T-helper 17 cell (primary cell): ENCODE data around the gene HSF4. TPM values are rescaled to one million over a fixed set of nuclear protein-coding genes. Genes with fewer than 3 reads are reported as not detected.

Experiments
- ATAC-seq: fragments of 150-1000 bp; cut with Tn5 transposase; 2 replicates; pipeline ENCODE4 v1.10.0; 2021; ENCODE audit warnings: mild to moderate bottlenecking, moderate library complexity
- DNase-seq, 3 donors: peaks; one replicate each; pipeline versions ENCODE4 v3.0.0 to v3.0.0-alpha.2; 2020 to 2021
- H3K9me3 ChIP-seq: one replicate; pipeline ENCODE4 v1.7.0; 2013; ENCODE audit warnings: low read length, mild to moderate bottlenecking; ENCODE audit not compliant: control insufficient read depth, poor library complexity, severe bottlenecking
- H3K27ac Mint-ChIP-seq: one replicate; pipeline ENCODE4 v1.8.0; 2022; ENCODE audit warnings: mild to moderate bottlenecking, moderate library complexity, mixed read lengths
- H3K27me3 Mint-ChIP-seq: one replicate; pipeline ENCODE4 v1.8.0; 2022; ENCODE audit warnings: mixed read lengths
- H3K36me3 Mint-ChIP-seq: one replicate; pipeline ENCODE4 v1.8.0; 2022; ENCODE audit warnings: low read depth, mixed read lengths
- H3K4me1 Mint-ChIP-seq: one replicate; pipeline ENCODE4 v1.8.0; 2022; ENCODE audit warnings: mild to moderate bottlenecking, mixed read lengths
- H3K4me3 Mint-ChIP-seq: one replicate; pipeline ENCODE4 v1.8.0; 2022; ENCODE audit warnings: mild to moderate bottlenecking, moderate library complexity, mixed read lengths
- total RNA-seq, 4 donors: library from RNA in 2 of 4; stranded (reverse) in 2 of 4; gene quantifications; one replicate each; pipeline ENCODE4 v1.2.3 and lab custom pipeline; 2022 to 2026

Gene HSF4
- total RNA-seq, 2 donors from 2014 or later, result 54.5 to 80.9 TPM

- Mint-ChIP-seq H3K36me3 (peaks cover 3% of the 10 kb centered on the region), H3K27me3 (no peaks in the 10 kb centered on the region), H3K4me1 (peaks cover 14% of the 10 kb centered on the region), H3K27ac (no peak overlapping the region), H3K4me3 (no peak overlapping the region)
- no peaks in the 10 kb centered on the region for H3K9me3 ChIP-seq
- no peak for DNase-seq
- no peak for ATAC-seq
Measured at GRCh38 chr16:67144943-67145342, 19.6 kb upstream of the HSF4 start.

DNA sequence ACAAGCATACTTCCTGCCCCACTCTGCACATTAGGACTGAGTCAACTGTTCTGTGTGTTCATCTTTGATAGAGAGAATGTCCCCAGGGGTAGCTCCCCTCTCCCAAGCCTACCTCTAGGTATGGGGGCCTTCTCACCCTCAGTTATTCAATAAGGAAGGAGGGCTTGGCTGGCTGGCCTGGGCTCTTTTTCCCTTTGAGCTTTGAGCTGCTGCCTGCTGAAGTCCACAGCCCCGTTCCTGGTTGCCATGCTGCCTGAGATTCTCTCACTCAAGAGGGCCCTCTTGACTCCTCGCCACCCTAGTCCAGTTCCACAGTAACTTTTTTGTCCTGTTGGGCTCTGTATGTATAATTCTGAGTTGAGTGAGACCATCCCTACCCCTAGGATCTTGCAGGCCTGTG, 18.8 kb upstream of the HSF4 start:
- no peaks in the 10 kb centered on the region for H3K27me3 Mint-ChIP-seq
- H3K27ac Mint-ChIP-seq, result no peak overlapping the region
- peaks cover 14% of the 10 kb centered on the region for H3K4me1 Mint-ChIP-seq
- no peak overlapping the region for H3K4me3 Mint-ChIP-seq
- peaks cover 3% of the 10 kb centered on the region for H3K36me3 Mint-ChIP-seq
- ATAC-seq (no peak), DNase-seq (no peak)
- H3K9me3 ChIP-seq, result no peaks in the 10 kb centered on the region

DNA sequence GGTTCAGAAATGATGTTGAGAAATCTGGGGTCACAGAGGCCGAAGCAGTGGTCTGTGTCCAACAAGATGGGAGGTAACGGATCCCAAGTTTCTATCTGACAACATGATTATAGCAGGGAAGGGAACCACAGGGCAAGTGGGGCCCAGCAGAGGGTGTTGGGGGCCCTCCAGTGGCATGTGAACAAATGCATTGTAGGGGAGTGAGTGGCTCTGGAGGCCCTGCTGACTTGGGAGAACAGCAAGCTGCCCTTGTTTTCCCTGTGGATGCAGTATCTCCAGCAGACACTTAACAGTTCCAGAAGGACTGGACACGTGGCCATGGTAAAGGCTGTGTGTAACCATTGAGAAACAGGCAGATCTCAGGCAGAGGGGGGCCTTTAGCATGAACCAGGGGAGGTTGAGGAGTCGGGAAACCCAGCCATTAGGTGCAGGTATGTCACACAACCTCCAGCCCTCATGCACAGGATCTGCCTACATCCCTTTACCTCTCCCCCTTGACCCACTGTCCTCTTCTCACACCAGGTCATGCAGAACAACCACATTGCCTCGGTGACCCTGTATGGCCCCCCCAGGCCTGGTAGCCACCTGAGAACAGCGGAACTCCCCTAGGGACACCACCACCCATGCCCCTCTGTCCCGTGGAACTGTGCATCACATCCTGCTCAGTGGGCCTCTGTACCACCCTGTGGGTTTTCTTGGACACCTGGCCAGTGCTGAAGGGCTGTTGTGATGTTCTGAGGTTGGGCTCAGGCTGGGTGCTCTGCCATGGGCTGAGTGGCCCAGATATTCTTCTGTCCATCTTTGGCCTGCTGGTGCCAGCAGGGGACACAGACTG, 17.8 kb upstream of the HSF4 start:
- DNase-seq (no peak), ATAC-seq (no peak)
- no peaks in the 10 kb centered on the region for H3K9me3 ChIP-seq
- peaks cover 22% of the 10 kb centered on the region for H3K4me1 Mint-ChIP-seq
- no peaks in the 10 kb centered on the region for H3K27me3 Mint-ChIP-seq
- H3K4me3 Mint-ChIP-seq, result no peak overlapping the region
- no peak overlapping the region for H3K27ac Mint-ChIP-seq
- H3K36me3 Mint-ChIP-seq, result peaks cover 3% of the 10 kb centered on the region

- H3K36me3 Mint-ChIP-seq, result peaks cover 3% of the 10 kb centered on the region
- H3K4me1 Mint-ChIP-seq, result peaks cover 25% of the 10 kb centered on the region
- H3K27ac Mint-ChIP-seq, result no peak overlapping the region
- H3K27me3 Mint-ChIP-seq, result no peaks in the 10 kb centered on the region
- H3K4me3 Mint-ChIP-seq, result no peak overlapping the region
- DNase-seq, result no peak
- ATAC-seq, result no peak
- H3K9me3 ChIP-seq, result no peaks in the 10 kb centered on the region
Measured at GRCh38 chr16:67147437-67148140, 17.0 kb upstream of the HSF4 start.

GRCh38 chr16:67148221-67148620, 16.3 kb upstream of the HSF4 start:
- peak overlapping the region; percentile 56 for H3K27ac Mint-ChIP-seq
- H3K36me3 Mint-ChIP-seq, result peaks cover 3% of the 10 kb centered on the region
- H3K4me1 Mint-ChIP-seq, result peaks cover 31% of the 10 kb centered on the region
- no peaks in the 10 kb centered on the region for H3K27me3 Mint-ChIP-seq
- ATAC-seq, result no peak
- no peak for DNase-seq
- no peaks in the 10 kb centered on the region for H3K9me3 ChIP-seq
- no peak overlapping the region for H3K4me3 Mint-ChIP-seq

DNA sequence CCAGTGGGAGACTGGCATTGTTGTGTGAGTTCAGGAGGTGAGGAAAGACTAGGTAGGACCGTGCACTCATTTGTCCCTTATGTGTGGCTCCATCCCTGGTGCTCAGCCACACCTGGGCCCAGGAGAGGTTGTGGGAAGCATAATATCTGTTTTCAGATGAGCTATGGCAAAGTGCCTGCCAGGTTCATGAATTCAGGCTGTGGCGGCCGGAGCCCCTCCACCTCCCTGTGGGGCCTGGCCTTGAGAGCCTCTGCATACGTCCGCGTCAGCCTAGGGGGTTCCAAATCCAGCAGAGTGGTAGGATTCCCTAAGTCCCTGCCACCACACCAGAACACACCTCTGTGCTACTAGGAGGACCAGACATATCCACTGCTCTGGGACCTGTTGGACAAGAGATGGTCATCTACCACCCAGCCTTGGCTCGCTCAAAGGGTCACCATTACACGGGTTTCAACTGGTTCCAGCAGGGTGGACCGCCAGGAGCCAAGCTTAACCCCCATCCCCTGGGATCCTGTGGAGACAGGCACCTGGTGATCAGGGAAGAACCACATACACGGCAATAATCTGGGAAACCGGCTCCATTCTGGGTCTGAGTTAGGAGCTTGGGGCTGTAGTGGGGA, 15.8 kb upstream of the HSF4 start:
- no peaks in the 10 kb centered on the region for H3K27me3 Mint-ChIP-seq
- H3K4me3 Mint-ChIP-seq, result peak overlapping the region; percentile 74
- no peaks in the 10 kb centered on the region for H3K9me3 ChIP-seq
- ATAC-seq (no peak), DNase-seq (no peak)
- peak overlapping the region; percentile 56 for H3K27ac Mint-ChIP-seq
- peaks cover 3% of the 10 kb centered on the region for H3K36me3 Mint-ChIP-seq
- peaks cover 33% of the 10 kb centered on the region for H3K4me1 Mint-ChIP-seq

DNA sequence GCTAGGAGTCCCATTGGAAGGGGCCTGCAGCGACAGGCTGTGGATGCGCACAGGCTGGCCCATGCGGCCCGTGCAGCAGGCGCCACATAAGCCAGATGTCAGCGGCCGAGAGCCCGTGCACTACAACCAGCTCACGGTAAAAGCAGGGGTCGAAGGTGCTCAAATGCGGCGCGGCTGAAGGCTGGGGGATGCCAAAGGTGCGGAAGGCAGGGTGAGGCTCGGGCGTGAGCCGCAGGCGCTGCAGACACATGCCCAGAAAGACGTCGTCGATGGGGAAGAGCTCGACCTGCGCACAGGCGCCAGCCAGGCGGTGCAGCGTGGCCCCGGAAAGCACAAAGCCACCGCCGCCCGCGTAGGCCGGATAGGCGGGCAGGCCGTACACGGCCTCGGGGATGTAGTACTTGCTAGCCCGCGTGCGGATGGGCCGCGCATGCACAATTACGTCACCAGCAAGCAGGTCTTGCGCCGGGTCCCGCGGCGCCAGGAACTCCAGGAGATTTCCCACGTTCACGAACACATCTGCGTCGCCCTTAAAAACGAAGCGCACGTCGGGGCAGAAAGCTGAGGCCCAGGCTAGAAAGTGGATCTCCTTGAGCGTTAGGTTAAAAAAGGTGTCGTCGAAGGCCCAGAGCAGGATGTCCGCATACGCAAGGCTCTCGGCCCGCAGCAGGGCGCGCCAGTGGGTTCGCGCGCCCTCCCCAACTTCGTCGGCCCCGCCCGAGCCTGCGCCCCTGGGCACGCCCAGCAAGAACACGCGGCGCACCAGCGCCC, 15.1 kb upstream of the HSF4 start:
- peaks cover 3% of the 10 kb centered on the region for H3K36me3 Mint-ChIP-seq
- ATAC-seq (no peak), DNase-seq (no peak)
- peak overlapping the region; percentile 56 for H3K27ac Mint-ChIP-seq
- H3K4me3 Mint-ChIP-seq, result peak overlapping the region; percentile 74
- no peaks in the 10 kb centered on the region for H3K9me3 ChIP-seq
- H3K4me1 Mint-ChIP-seq, result peaks cover 38% of the 10 kb centered on the region
- H3K27me3 Mint-ChIP-seq, result no peaks in the 10 kb centered on the region

DNA sequence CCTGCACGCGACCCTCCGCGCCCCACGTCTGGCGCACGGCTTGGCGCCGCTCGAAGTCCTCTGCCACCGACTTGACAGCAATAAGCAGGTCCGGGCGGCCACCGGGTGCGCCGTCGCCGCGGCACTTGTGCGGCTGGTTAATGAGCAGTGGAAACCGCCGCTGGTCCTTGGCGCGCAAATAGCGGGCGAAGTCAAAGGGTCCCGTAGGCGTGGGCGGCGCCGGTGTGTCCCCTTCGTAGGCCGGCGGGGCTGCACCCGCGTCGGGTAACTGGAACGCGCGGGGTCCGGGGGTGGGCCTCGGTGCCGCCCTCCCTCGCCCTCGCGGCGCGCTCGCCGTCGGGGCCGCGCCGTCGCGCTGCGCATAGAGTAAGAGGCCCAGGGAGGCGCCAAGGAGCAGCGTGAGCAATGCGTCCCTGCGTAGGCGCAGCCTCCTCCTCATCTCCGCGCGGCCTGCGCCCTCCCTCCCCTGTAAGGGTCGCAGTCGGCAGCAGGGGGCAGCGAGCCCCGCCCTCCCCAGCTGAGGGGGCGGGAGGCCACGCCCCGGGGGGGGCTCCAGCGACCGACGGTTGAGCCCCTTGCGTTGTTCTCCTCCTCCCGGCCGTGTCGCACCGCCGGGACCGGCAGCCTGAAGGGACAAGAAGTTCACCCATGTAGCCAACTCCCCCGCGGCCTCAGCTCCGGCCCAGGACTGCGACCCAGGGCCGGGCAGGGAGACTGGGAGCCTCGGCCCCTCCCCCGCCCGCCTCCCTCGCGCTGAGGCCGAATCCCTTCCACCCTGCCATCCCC, 14.3 kb upstream of the HSF4 start:
- Mint-ChIP-seq H3K4me1 (peaks cover 36% of the 10 kb centered on the region), H3K27me3 (no peaks in the 10 kb centered on the region), H3K36me3 (peaks cover 3% of the 10 kb centered on the region), H3K4me3 (peak overlapping the region; percentile 52), H3K27ac (no peak overlapping the region)
- ATAC-seq (peak; percentile 70), DNase-seq (peak in 1 of 3 donors; percentile 30)
- no peaks in the 10 kb centered on the region for H3K9me3 ChIP-seq

- Mint-ChIP-seq H3K27me3 (no peaks in the 10 kb centered on the region), H3K4me3 (peak within 1 kb of the TSS; percentile 88), H3K36me3 (peaks cover 3% of the 10 kb centered on the region), H3K27ac (peak within 1 kb of the TSS; percentile 54), H3K4me1 (peaks cover 40% of the 10 kb centered on the region)
- ATAC-seq (peak; percentile 44), DNase-seq (peak in 1 of 3 donors; percentile 29)
- H3K9me3 ChIP-seq, result no peaks in the 10 kb centered on the region
Measured at GRCh38 chr16:67150833-67151396, 13.6 kb upstream of the HSF4 start, which contains the start of gene B3GNT9. TSS of gene B3GNT9 (minus strand) at chr16:67150998. CDS start at chr16:67150485, 513 bp downstream.

DNA sequence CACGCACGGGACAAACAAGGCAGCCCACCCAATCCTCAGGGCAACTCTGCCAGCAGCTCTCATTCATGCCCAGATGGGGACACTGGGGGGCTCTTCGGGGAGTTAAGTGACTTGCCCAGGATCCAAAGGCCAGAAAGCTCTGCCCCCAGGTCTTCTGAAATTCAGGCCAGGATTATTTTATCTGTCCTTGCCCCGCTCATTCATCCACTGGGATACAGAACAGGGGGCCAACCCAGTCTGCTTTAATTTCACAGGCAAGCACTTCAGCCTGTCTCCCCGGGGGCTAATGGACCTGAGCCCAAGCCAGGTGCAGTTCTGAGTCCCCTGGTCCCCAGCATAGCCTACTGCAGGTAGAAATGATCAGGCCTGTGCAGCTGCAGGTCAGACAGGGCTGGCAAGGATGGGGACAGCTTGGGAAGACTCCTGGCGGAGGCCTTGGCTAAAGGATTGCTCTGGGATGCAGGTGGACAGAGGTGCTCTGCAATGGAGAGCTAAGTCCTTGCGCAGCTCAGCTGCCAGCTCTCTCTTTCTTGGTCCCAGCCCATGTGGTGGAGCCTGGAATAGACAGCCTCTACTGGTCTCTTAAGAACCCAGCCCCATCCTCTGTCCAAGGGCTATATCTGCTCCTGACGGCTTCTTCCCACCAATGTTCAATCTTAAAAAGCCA, 13.0 kb upstream of the HSF4 start:
- H3K36me3 Mint-ChIP-seq, result peaks cover 3% of the 10 kb centered on the region
- no peaks in the 10 kb centered on the region for H3K27me3 Mint-ChIP-seq
- no peaks in the 10 kb centered on the region for H3K9me3 ChIP-seq
- DNase-seq, result no peak
- ATAC-seq, result no peak
- peak overlapping the region; percentile 54 for H3K27ac Mint-ChIP-seq
- peaks cover 46% of the 10 kb centered on the region for H3K4me1 Mint-ChIP-seq
- peak overlapping the region; percentile 88 for H3K4me3 Mint-ChIP-seq

DNA sequence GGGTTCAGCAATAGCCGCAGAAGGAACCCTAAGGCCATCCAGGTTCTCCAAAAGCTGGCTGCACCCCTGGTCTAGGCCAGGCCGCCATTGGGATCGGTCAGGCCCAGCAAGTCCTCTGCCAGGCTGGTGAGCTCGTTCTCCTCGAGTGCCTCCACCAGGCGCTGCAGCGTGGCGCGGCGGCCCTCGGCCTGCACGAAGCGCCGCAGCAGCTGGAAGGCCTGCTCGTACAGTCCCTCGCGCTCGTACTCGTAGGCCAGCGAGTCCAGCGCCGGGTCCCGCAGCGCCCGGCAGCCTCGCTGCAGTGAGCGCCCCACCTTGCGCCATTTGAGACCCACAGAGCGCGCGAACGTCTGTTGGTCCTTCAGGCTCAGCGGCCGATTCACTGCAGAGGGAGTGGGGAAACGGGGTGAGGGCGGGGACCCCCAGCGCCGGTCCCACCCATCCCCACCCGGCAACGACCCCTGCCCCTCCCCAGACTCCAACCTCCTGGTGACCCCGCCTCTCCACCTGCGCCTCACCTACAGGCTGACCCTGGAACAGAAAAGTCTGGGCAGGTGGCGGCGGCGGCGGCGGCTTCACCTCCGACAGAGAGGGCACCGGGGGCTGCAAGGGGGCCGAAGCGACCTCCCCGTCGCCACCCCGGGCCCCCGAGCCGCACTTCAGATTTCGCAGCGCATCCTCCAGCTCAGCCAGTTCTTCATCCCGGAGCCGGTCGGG, 9.8 kb upstream of the HSF4 start:
- Mint-ChIP-seq H3K36me3 (no peaks in the 10 kb centered on the region), H3K27me3 (no peaks in the 10 kb centered on the region), H3K27ac (peak overlapping the region; percentile 100), H3K4me3 (peak overlapping the region; percentile 84), H3K4me1 (peaks cover 54% of the 10 kb centered on the region)
- ATAC-seq, result no peak
- DNase-seq, result no peak
- no peaks in the 10 kb centered on the region for H3K9me3 ChIP-seq
